Epidermal melanocyte (primary cell): Measurements from ENCODE around the gene DCBLD2.

Experiments used
- DNase-seq: peaks from one replicate; pipeline ENCODE4 v3.0.0; 2011; ENCODE audit warnings: low spot score; ENCODE audit not compliant: insufficient read length

Gene DCBLD2

GRCh38 chr3:98768961-98769360, 132.5 kb downstream of the DCBLD2 start:
- DNase-seq: no peak

DNA sequence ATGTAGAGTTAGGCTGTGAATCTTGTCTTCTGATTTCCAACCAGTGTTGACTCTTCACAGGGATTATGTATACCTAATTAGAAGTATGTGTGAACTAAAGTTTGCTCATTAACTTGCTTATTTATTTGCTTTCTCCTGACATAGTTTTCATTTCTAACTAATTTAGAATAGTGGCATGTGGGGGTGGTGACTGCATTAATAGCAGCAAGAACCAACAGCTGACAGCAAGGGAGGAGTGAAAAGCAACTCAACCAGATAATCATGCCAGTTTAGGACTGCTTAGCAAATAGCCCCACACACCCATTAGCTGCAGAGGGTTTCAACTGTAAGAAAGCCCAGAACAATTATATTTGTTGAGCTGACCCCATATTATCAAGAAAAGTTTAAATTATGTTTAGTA, 134.6 kb downstream of the DCBLD2 start:
- no peak for DNase-seq

- no peak for DNase-seq
Measured at GRCh38 chr3:98765721-98766120, 135.8 kb downstream of the DCBLD2 start.

- no peak for DNase-seq
Measured at GRCh38 chr3:98764472-98764884, 137.0 kb downstream of the DCBLD2 start.

- DNase-seq: no peak
Measured at GRCh38 chr3:98763819-98764418, 137.6 kb downstream of the DCBLD2 start.

DNA sequence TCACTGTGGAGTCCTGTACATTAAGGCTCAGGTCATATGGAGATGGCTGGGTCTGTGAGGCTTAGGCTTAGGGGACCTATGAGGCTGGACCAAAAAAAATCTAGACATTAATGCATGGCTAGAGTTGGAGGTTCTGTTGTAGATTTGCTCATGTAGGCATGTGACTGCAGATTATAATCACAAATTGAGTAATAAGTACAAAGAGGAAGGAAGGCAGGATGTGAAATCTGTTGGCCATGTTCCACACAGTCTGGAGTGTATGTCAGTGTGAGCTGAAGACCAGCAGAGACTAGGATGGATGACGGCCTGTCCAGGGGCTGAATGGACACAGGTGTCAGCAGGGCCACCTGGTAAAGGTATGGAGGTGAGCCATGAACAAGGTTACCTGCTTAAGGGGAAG, 138.4 kb downstream of the DCBLD2 start, which contains the start of gene ST3GAL6:
Gene ST3GAL6, plus strand, starts transcription at position 265 of the 400 bp plus-strand sequence. CDS start 5,101 bp downstream, outside the sequence.
- no peak for DNase-seq

- no peak for DNase-seq
Measured at GRCh38 chr3:98761643-98762229, 139.8 kb downstream of the DCBLD2 start.

- DNase-seq: no peak
Measured at GRCh38 chr3:98759629-98760028, 141.9 kb downstream of the DCBLD2 start.

GRCh38 chr3:98755601-98756000, 145.9 kb downstream of the DCBLD2 start:
- no peak for DNase-seq

GRCh38 chr3:98754483-98754882, 147.0 kb downstream of the DCBLD2 start:
- DNase-seq: no peak

- DNase-seq: no peak
Measured at GRCh38 chr3:98750276-98750919, 151.1 kb downstream of the DCBLD2 start.

GRCh38 chr3:98746882-98747281, 154.6 kb downstream of the DCBLD2 start:
- DNase-seq: no peak

- DNase-seq: no peak
Measured at GRCh38 chr3:98746122-98746521, 155.4 kb downstream of the DCBLD2 start.
